Activated CD4-positive, alpha-beta memory T cell treated with anti-CD3 and anti-CD28 coated beads for 36 hours (primary cell): Measurements from ENCODE around the gene STRADB. TPM values are rescaled to one million over a fixed set of nuclear protein-coding genes. Genes with fewer than 3 reads are reported as not detected.

Experiments
- CTCF ChIA-PET: fragments of 350-600 bp; sonication (Branson Sonifier 250); formaldehyde crosslinking; loops from one replicate; lab custom pipeline; 2021; ENCODE audit warnings: antibody characterized with exemption, inconsistent platforms; lab: Charles Lee
- POLR2A ChIA-PET: fragments of 350-600 bp; sonication (Branson Sonifier 250); formaldehyde crosslinking; loops from one replicate; lab custom pipeline; 2021; ENCODE audit warnings: antibody characterized with exemption; lab: Charles Lee
- DNase-seq: peaks from one replicate; pipeline ENCODE4 v3.0.0-alpha.2; 2020
- H3K27ac Mint-ChIP-seq: one replicate; pipeline ENCODE4 v1.8.0; 2021; ENCODE audit warnings: mixed read lengths
- H3K27me3 Mint-ChIP-seq: one replicate; pipeline ENCODE4 v1.8.0; 2021; ENCODE audit warnings: mixed read lengths
- H3K36me3 Mint-ChIP-seq: one replicate; pipeline ENCODE4 v1.8.0; 2021; ENCODE audit warnings: mixed read lengths
- H3K4me1 Mint-ChIP-seq: one replicate; pipeline ENCODE4 v1.8.0; 2021; ENCODE audit warnings: low read depth, mixed read lengths
- H3K4me3 Mint-ChIP-seq: one replicate; pipeline ENCODE4 v1.8.0; 2021; ENCODE audit warnings: mild to moderate bottlenecking, mixed read lengths
- H3K9me3 Mint-ChIP-seq: one replicate; pipeline ENCODE4 v1.8.0; 2021; ENCODE audit warnings: mixed read lengths
- intact Hi-C: fragments of 100-400 bp; cut with micrococcal nuclease; formaldehyde crosslinking; loops from one replicate; pipeline ENCODE4 v1.15.1; 2023
- total RNA-seq, 2 experiments: library from RNA; stranded (reverse); gene quantifications; one replicate each; pipeline ENCODE4 v1.2.3, GENCODE V29; 2021

The STRADB gene
- total RNA-seq, 2 experiments from 2014 or later, result 18.5 to 19.8 TPM

DNA sequence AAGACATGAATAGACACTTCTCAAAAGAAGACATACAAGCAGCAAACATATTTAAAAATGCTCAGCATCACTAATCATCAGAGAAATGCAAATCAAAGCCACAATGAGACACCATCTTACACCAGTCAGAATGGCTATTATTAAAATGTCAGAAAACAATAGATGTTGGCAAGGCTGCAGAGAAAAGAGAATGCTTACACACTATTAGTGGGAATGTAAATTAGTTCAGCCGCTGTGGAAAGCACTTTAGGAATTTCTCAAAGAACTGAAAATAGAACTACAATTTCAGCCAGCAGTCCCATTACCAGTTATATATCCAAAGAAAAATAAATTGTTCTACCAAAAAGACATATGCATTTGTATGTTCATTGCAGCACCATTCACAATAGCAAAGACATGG lies 61.7 kb downstream of the STRADB start:
- CTCF ChIA-PET, result no interaction called here
- Mint-ChIP-seq H3K27ac (no peak overlapping the region), H3K36me3 (no peaks in the 10 kb centered on the region), H3K4me1 (no peaks in the 10 kb centered on the region), H3K27me3 (no peaks in the 10 kb centered on the region), H3K9me3 (no peaks in the 10 kb centered on the region), H3K4me3 (no peak overlapping the region)
- POLR2A ChIA-PET, result no interaction called here
- intact Hi-C loops, result no loop called here
- DNase-seq, result no peak

DNA sequence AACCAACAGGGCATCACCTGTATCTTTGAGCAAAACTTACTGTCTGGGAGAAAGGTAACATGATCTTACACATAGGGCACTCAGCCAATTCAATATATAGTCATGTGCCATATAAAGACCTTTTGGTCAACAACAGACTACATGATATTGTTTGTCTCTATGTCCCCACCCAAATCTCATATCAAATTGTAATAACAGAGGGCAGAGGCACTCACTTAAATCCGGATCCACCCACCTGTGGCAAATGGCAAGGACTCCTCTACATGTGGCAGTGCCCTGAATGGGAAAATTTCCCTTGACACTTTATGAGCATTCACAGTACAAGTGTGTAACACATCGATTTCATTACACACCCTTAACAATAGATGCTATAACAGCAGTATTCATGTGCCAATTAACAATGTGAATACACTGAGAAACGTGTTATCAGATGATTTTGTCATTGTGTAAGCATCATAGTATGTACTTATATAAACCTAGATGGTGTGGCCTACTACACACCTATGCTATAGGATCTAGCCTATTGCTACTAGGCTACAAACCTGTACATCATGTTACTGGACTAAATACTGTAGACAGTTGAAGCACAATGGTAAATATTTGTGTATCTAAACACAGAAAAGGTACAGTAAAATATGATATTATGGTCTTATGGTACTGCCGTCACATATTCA lies 64.2 kb downstream of the STRADB start:
- no peaks in the 10 kb centered on the region for H3K4me1 Mint-ChIP-seq
- ChIA-PET POLR2A (no interaction called here), CTCF (no interaction called here)
- peaks cover 15% of the 10 kb centered on the region for H3K9me3 Mint-ChIP-seq
- no peak overlapping the region for H3K4me3 Mint-ChIP-seq
- intact Hi-C loops, result no loop called here
- H3K27me3 Mint-ChIP-seq, result no peaks in the 10 kb centered on the region
- no peaks in the 10 kb centered on the region for H3K36me3 Mint-ChIP-seq
- no peak overlapping the region for H3K27ac Mint-ChIP-seq
- DNase-seq, result no peak

DNA sequence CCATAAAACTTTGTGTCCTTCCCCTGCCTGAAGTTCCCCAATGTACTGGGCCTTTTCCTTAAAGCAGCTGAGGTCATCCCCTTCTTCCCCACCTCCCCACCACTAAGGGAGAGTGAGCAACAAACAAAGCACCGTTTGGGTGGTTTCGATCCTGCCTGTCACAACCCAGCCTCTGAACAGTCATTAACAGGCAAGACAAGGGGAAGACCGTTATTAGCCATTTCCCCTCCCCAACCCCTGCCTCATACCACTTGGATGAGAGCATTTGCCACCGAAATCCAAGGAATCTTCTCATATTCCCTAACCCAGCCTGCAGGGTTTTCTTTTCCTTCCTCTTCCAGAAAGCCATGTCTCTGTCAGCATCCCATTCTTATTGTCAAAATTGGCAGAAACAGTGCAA lies 65.6 kb downstream of the STRADB start:
- ChIA-PET POLR2A (no interaction called here), CTCF (interaction anchor here (0.6 kb wide), 1 partner anchor 952 kb away, joined by 4 read pairs; no protein-coding TSS in a partner anchor)
- no peaks in the 10 kb centered on the region for H3K36me3 Mint-ChIP-seq
- intact Hi-C loops, result no loop called here
- H3K27ac Mint-ChIP-seq, result no peak overlapping the region
- no peak overlapping the region for H3K4me3 Mint-ChIP-seq
- DNase-seq, result no peak
- H3K4me1 Mint-ChIP-seq, result no peaks in the 10 kb centered on the region
- no peaks in the 10 kb centered on the region for H3K27me3 Mint-ChIP-seq
- peaks cover 20% of the 10 kb centered on the region for H3K9me3 Mint-ChIP-seq

DNA sequence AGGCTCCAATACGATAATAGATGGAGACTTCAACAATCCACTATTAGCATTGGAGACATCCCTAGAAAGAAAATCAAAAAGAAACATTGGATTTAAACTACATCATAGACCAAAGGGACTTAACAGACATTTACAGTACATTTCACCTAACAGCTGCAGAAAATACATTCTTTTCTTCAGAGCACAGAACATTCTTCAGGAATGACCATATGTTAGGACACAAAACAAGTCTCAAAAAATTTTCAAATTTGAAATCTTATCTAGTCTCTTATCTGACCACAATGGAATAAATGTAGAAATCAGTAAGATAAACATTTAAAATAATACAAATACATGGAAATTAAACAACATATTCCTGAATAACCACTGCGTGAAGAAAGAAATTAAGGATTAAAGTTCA lies 68.7 kb downstream of the STRADB start:
- CTCF ChIA-PET, result no interaction called here

DNA sequence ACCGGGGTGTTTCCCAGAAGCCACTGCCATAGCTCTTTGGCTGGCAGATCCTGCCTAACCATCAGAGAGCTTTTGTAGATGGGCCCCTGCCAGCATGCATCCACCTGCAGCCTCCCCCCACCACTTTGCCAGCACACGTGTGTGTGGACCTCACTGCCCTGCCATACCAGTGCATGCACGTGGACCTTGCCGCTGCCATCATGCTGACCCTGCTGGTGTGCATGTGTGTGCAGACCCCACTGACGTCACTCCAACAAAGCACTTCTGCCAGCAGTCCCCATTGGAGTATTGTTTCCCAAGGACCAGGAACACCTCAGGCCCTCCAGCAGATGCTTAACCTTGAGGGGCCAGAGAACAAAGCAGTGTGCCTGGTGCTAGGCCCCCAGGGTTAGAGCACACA lies 71.4 kb downstream of the STRADB start:
- intact Hi-C loops, result no loop called here
- Mint-ChIP-seq H3K4me3 (no peak overlapping the region), H3K9me3 (peaks cover 49% of the 10 kb centered on the region), H3K27me3 (no peaks in the 10 kb centered on the region), H3K4me1 (peaks cover 18% of the 10 kb centered on the region), H3K27ac (no peak overlapping the region), H3K36me3 (peaks cover 7% of the 10 kb centered on the region)
- no peak for DNase-seq
- ChIA-PET CTCF (no interaction called here), POLR2A (no interaction called here)

More for the DNA sequence above, 68.7 kb downstream of the STRADB start:
- no peak overlapping the region for H3K27ac Mint-ChIP-seq
- H3K9me3 Mint-ChIP-seq, result peaks cover 38% of the 10 kb centered on the region
- H3K36me3 Mint-ChIP-seq, result peaks cover 6% of the 10 kb centered on the region
- no peak overlapping the region for H3K4me3 Mint-ChIP-seq
- intact Hi-C loops, result no loop called here
- peaks cover 10% of the 10 kb centered on the region for H3K4me1 Mint-ChIP-seq
- no peak for DNase-seq
- POLR2A ChIA-PET, result no interaction called here
- no peaks in the 10 kb centered on the region for H3K27me3 Mint-ChIP-seq

DNA sequence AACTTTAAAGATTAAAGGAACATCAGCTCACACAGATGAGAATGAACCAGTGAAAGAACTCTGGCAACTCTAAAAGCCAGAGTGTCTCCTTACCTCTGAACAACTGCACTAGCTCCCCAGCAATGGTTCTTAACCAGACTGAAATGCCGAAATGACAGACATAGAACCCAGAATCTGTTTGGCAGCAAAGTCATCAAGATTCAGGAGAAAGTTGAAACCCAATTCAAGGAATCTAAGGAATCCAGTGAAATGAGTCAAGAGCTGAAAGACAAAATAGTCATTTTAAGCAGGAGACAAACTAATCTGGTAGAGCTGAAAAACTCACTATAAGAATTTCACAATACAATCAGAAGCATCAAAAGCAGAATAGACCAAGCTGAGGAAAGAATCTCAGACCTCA lies 72.0 kb downstream of the STRADB start:
- Mint-ChIP-seq H3K27ac (no peak overlapping the region), H3K4me1 (peaks cover 18% of the 10 kb centered on the region), H3K9me3 (peaks cover 52% of the 10 kb centered on the region), H3K36me3 (peaks cover 10% of the 10 kb centered on the region), H3K27me3 (no peaks in the 10 kb centered on the region), H3K4me3 (no peak overlapping the region)
- POLR2A ChIA-PET, result no interaction called here
- CTCF ChIA-PET, result interaction anchor here (1.0 kb wide), 1 partner anchor 192 kb away, joined by 3 read pairs; no protein-coding TSS in a partner anchor
- DNase-seq, result no peak
- intact Hi-C loops, result no loop called here

Other genes with a start within 250 kb of the STRADB start
- gene CASP8, start 191.2 kb upstream of the STRADB start, total RNA-seq, result 10 to 100 TPM; 55.9 to 56.3 TPM
- under 1 TPM; 0.63 to 0.67 TPM for gene FLACC1, start 94.4 kb upstream of the STRADB start, total RNA-seq
- gene TRAK2, start 282 bp upstream of the STRADB start, total RNA-seq, result 10 to 100 TPM; 23.5 to 26.0 TPM
- 10 to 100 TPM; 15.4 to 18.3 TPM for gene TMEM237, start 191.8 kb downstream of the STRADB start, total RNA-seq
- not detected for gene MPP4, start 246.9 kb downstream of the STRADB start, total RNA-seq